A549 (cell line): ENCODE results near the gene TSSK2.

ENCODE experiments used
- ATOH8 ChIP-seq: fragments of 250-450 bp; sonication (Bioruptor Pico); IDR thresholded peaks from 2 replicates; pipeline ENCODE4 v1.5.0; 2020; ENCODE audit warnings: low read depth, mild to moderate bottlenecking, moderate library complexity
- CTCF ChIP-seq: fragments of >200 bp; sonication (Bioruptor Twin); formaldehyde crosslinking; IDR thresholded peaks from 3 replicates; pipeline ENCODE4 v1.5.1; 2016
- ESRRA ChIP-seq: fragments of 150-350 bp; IDR thresholded peaks from 2 replicates; pipeline ENCODE4 v1.6.1; 2014; ENCODE audit warnings: mild to moderate bottlenecking, low read length, borderline replicate concordance
- HMGXB4 ChIP-seq: fragments of 250-450 bp; sonication (Bioruptor Pico); IDR thresholded peaks from 2 replicates; pipeline ENCODE4 v1.5.0; 2021; ENCODE audit warnings: mild to moderate bottlenecking, moderate library complexity, borderline replicate concordance
- POLR2A ChIP-seq: IDR thresholded peaks from 2 replicates; pipeline ENCODE4 v1.6.1; 2012; ENCODE audit warnings: mild to moderate bottlenecking, low read length
- REST ChIP-seq: fragments of 200-600 bp; sonication (generic); IDR thresholded peaks from 2 replicates; pipeline ENCODE4 v1.6.1; 2016; ENCODE audit warnings: antibody characterized with exemption, mild to moderate bottlenecking, moderate library complexity

GRCh38 chr22:19122752-19123492 is 8.2 kb upstream of the TSSK2 start:
- TF ChIP-seq CTCF (no peak), REST (no peak), HMGXB4 (CRISPR knock-in tag) (no peak), ATOH8 (CRISPR knock-in tag) (no peak), ESRRA (no peak), POLR2A (no peak)
